ENCODE measurements around the gene SLC2A13. TPM values are rescaled to one million over a fixed set of nuclear protein-coding genes. Genes with fewer than 3 reads are reported as not detected.

The SLC2A13 gene
- total RNA-seq, 2 donors from 2014 or later = 21.0 to 41.9 TPM

DNA sequence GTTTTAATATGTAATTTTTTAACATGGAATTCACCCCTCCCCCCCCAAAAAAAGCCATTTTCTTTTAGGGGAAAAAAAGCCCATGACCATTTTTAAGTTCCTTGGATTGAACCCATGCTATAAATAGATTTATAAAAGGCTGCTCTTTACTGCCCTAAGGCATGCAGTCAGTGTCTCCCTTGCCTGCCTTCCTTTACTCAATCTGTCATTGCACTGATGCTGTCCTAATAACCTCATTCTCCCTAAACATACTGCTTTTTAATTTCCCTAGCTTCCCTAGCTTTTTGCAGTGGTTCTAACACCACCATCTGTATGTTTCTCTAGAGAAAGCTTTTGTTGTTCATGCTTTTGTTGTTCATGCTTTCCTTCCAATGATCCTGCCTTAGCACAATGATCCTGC, 83.0 kb downstream of the SLC2A13 start:
- DNase-seq = no peak
- H3K4me1 ChIP-seq = no peaks in the 10 kb centered on the region
- TF ChIP-seq, protein P1, sequence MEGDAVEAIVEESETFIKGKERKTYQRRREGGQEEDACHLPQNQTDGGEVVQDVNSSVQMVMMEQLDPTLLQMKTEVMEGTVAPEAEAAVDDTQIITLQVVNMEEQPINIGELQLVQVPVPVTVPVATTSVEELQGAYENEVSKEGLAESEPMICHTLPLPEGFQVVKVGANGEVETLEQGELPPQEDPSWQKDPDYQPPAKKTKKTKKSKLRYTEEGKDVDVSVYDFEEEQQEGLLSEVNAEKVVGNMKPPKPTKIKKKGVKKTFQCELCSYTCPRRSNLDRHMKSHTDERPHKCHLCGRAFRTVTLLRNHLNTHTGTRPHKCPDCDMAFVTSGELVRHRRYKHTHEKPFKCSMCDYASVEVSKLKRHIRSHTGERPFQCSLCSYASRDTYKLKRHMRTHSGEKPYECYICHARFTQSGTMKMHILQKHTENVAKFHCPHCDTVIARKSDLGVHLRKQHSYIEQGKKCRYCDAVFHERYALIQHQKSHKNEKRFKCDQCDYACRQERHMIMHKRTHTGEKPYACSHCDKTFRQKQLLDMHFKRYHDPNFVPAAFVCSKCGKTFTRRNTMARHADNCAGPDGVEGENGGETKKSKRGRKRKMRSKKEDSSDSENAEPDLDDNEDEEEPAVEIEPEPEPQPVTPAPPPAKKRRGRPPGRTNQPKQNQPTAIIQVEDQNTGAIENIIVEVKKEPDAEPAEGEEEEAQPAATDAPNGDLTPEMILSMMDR (IDR thresholded peaks at IDR 0.05) = no peak
- no peak for TF ChIP-seq POLR2A (IDR thresholded peaks at IDR 0.05)
- intact Hi-C loops (cut with DNase I) = loop anchor here (10.0 kb wide), 1 partner anchor 72 kb away; no protein-coding TSS in a partner anchor
- no peaks in the 10 kb centered on the region for H3K36me3 ChIP-seq (replicated peaks in 1 of 2; ENCODE audit: insufficient read depth in 1 of 2, low read depth in 2 of 2)
- no peaks in the 10 kb centered on the region for H3K27me3 ChIP-seq
- no peak overlapping the region for H3K27ac ChIP-seq
- no peaks in the 10 kb centered on the region for H3K9me3 ChIP-seq
- ATAC-seq = no peak
- H3K4me3 ChIP-seq = no peak overlapping the region

DNA sequence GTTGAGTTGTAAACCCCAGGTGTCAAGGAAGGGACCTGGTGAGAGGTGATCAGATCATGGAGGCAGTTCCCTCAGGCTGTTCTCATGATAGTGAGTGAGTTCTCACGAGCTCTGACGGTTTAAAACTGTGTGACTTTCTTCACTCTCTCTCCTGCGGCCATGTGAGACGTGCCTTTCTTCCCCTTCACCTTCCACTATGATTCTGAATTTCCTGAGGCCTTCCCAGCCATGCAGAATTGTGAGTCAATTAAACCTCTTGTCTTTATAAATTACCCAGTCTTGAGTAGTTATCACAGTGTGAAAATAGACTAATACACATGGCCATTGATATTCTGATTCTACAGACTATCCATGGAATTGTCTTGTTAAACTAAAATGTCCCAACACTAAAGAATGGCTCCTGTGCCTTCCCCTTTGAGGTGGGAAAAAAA, 85.6 kb downstream of the SLC2A13 start:
- no peaks in the 10 kb centered on the region for H3K36me3 ChIP-seq (replicated peaks in 1 of 2; ENCODE audit: insufficient read depth in 1 of 2, low read depth in 2 of 2)
- intact Hi-C loops (cut with DNase I) = loop anchor here (10.0 kb wide), 1 partner anchor 75 kb away; no protein-coding TSS in a partner anchor
- no peak overlapping the region for H3K4me3 ChIP-seq
- no peak for TF ChIP-seq POLR2A (IDR thresholded peaks at IDR 0.05)
- TF ChIP-seq, protein P1 (IDR thresholded peaks at IDR 0.05) = no peak
- ATAC-seq (no peak), DNase-seq (no peak)
- H3K27ac ChIP-seq = no peak overlapping the region
- no peaks in the 10 kb centered on the region for H3K9me3 ChIP-seq
- peaks cover 3% of the 10 kb centered on the region for H3K4me1 ChIP-seq
- 92 to 99% methylated on average over 4 of the region's 4 CpGs for WGBS, 2 donors
- H3K27me3 ChIP-seq = no peaks in the 10 kb centered on the region

DNA sequence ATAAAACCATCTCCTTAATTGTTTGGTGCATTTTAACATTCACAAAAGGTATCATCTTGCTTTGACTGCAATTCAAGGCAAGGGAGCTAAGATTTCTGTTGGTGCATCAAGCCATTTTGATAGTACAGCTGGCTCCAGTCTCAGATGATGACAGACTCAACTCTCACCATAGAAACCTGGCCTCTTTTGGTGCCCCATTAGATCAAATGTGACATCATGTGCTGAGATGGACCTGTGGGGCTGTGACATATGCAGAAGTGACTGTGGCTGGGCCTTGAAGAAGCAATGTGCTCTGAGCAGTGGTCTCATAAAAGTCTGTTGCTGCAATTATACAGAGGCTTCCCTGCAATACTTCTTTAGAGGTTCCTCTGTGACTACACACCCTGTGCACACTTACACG, 88.4 kb downstream of the SLC2A13 start:
- intact Hi-C loops (cut with DNase I) = loop anchor here (10.0 kb wide), 1 partner anchor 97 kb away; no protein-coding TSS in a partner anchor
- 83 to 100% methylated on average over 1 of the region's 1 CpG for WGBS, 2 donors
- H3K27me3 ChIP-seq = no peaks in the 10 kb centered on the region
- no peaks in the 10 kb centered on the region for H3K36me3 ChIP-seq (replicated peaks in 1 of 2; ENCODE audit: insufficient read depth in 1 of 2, low read depth in 2 of 2)
- TF ChIP-seq POLR2A (IDR thresholded peaks at IDR 0.05) = no peak
- TF ChIP-seq, protein P1 (IDR thresholded peaks at IDR 0.05) = no peak
- ATAC-seq (no peak), DNase-seq (no peak)
- H3K4me1 ChIP-seq = peaks cover 5% of the 10 kb centered on the region
- H3K9me3 ChIP-seq = no peaks in the 10 kb centered on the region
- H3K27ac ChIP-seq = no peak overlapping the region
- H3K4me3 ChIP-seq = no peak overlapping the region

DNA sequence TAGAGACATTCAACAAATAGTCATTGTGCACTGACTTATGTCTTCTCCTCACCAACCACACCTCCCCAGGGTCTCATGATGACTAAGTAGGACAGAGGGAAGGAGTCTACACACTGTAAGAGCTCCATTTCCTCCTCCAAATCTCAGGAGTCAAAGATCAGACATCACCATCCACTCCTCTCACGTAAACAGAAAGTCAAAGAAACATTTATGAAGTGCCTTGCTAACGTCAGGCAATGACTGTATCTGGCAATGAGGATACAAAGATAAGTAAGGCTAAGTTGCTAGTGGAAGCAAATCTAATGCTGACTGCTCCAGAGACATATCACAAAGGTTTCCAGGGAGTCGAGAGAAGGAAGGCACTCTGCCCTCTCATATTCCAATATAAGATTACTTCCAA, 88.9 kb downstream of the SLC2A13 start:
- TF ChIP-seq, protein P1 (IDR thresholded peaks at IDR 0.05) = no peak
- TF ChIP-seq POLR2A (IDR thresholded peaks at IDR 0.05) = no peak
- DNase-seq (no peak), ATAC-seq (no peak)
- Histone ChIP-seq H3K4me1 (peaks cover 5% of the 10 kb centered on the region), H3K36me3 (replicated peaks in 1 of 2; ENCODE audit: insufficient read depth in 1 of 2, low read depth in 2 of 2) (no peaks in the 10 kb centered on the region), H3K27me3 (no peaks in the 10 kb centered on the region), H3K4me3 (no peak overlapping the region), H3K9me3 (no peaks in the 10 kb centered on the region), H3K27ac (no peak overlapping the region)
- WGBS, 2 donors = 84 to 88% methylated on average over 3 of the region's 3 CpGs
- intact Hi-C loops (cut with DNase I) = loop anchor here (10.0 kb wide), 1 partner anchor 98 kb away; no protein-coding TSS in a partner anchor

DNA sequence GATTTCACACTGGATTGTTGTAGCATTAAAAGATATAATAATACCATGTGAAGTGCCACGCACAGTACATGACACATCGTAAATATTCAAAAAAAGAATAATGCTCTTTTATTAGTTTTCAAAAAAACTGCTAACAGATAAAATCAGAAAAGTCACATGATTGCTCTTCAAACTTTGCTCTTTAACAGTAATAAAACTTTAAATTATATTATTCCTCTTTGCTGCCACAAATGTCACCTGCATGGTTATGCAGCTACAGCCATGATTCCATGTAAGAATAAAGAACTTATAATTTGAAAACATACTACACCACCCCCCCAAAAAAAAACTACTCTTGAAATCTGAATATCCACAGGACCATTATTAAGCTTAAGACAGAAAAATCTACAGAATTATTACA, 90.0 kb downstream of the SLC2A13 start:
- Histone ChIP-seq H3K4me3 (no peak overlapping the region), H3K27me3 (no peaks in the 10 kb centered on the region), H3K27ac (no peak overlapping the region), H3K36me3 (replicated peaks in 1 of 2; ENCODE audit: insufficient read depth in 1 of 2, low read depth in 2 of 2) (no peaks in the 10 kb centered on the region), H3K4me1 (peaks cover 11% of the 10 kb centered on the region), H3K9me3 (no peaks in the 10 kb centered on the region)
- WGBS, 2 donors = 96% methylated on average over 2 of the region's 2 CpGs
- DNase-seq = no peak
- no peak for ATAC-seq
- no peak for TF ChIP-seq POLR2A (IDR thresholded peaks at IDR 0.05)
- TF ChIP-seq, protein P1 (IDR thresholded peaks at IDR 0.05) = no peak
- intact Hi-C loops (cut with DNase I) = loop anchor here (10.0 kb wide), 1 partner anchor 99 kb away; no protein-coding TSS in a partner anchor

All from body of pancreas (tissue), 4 donors.